Measurements from ENCODE around the gene SGK2.
A peak's percentile ranks its signal among the peaks of the same experiment; 100 is the strongest.

SGK2 gene

DNA sequence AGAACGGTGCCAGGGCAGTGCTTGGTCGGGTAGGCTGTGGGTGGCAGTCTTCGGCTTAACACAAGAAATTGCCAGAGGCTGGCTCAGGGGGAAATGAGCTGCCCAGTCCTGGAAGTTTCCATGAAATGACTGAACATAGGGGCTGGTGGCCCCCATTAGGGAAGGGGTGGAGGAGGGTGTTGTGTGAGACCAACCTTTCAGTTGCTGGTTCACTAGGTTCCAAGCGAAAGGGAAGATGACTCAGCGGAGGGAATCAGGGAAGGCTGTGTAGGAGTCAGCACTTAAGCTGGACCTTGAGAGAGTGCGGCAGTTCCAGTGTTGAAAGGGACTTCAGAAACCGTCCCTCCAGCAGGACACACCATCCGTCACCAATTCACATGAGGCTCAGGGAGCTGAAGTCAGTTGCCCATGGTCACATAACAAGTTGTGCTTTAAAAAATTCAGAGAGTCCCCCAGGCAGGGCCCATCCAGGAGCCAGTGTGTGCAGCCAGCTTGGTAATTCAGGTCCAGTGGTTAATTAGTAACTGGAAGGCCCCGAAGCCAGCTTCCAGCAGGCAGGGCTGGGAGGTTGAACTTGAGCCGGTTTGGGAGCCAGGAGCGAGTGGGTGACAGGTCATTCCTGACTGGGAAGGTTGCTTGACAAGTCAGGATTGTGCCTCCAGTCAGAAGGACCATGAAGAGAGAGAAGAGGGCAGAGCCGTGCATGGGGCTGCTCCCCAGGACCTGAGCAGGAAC, at the start of gene SGK2:
Gene SGK2 (plus strand): TSS at position 616 of the 735 bp plus-strand sequence. CDS start 7,469 bp downstream, outside the sequence.
- DNase-seq: no peak

DNA sequence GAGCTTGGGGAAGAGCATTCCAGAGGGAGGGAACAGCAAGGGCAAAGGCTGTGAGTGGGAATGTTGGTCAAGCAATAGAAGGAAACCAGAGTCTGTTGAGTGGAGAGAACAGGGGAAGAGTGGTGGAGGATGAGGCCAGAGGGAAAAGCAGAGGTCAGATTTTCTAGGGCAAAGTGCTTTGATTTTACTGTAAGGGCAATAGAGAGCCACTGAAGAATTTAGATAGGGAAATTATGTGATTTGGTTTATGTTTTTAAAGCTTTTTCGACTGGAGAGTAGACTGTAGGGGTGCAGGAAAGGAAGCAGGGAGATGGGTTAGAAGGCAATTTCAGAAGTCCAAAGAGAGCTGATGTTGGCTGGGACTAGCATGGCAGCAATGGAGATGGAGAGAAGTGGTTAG, 46.9 kb upstream of the SGK2 start:
- no peak for DNase-seq

DNA sequence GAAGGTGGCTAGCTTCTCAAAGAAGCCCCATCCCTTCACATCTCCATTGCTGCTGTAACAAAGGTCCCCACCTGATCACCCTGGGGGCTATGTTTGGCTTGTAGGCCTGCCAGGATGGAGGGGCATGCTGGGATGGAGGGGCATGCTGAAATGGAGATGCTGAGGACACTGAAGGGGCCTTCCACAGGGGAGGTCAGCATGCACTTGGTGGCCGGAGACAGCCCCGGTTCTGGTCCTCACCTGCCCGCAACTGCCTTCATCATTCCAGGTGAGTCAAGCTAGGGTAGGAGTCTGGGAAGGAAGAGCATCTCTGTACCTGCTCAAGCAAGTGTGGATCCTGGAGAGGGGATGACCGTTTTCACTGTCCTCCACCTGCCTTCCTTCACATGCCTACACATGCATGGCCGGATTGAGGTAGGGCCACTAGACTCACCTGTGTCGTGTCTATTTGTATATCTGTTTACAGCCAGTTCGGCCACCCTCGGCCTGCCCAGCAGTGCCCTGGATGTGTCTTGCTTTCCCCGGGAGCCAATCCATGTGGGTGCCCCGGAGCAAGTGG, 45.4 kb upstream of the SGK2 start:
- DNase-seq: no peak

DNA sequence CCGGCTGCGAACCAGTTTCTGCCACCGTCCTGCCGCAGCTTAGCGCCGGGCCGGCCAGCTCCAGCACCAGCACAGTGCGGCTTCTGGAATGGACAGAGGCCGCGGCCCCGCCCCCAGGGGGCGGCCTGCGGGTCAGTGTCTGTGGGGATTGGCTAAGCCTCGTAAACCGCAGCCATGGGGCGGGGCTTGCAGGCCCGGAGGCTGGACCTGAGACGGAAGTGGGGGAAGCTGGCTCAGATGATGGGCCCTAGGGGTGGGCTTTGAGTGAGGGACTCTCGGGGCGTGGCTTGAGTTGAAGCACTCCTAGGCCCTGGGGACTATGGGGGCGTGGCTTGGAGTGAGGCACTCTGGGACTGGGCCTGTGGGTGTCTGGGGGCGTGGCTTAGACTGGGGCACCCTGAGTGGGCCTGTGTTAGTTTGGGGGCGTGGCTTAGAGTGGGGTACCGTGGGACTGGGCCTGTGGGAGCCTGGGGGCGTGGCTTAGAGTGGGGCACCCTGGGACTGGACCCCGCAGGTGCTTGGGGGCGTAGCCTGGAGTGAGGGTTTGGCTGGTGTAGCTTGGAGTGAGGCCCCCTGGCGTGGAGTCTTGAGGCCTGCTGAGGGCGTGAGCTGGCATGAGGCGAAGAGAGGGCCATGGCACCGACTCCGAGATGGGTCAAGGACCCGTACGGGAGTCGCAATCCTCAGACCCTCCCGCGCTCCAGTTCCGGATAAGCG, 44.7 kb upstream of the SGK2 start:
- peak; percentile 96 for DNase-seq

DNA sequence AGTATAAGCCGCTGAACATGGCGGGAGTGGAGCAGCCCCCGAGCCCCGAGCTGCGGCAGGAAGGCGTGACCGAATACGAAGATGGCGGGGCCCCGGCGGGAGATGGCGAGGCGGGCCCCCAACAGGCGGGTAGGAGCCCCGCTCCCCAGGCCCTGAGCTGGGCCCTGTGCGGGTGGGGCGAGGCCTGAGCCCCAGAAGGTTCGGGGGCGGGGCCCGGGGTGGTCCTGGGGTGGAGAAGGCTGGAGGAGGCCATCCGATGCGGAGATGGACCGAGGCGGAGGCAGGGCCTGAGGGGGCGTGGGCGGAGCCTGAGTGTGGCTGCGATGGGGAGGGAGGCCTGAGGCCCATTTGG, 44.2 kb upstream of the SGK2 start:
- no peak for DNase-seq

DNA sequence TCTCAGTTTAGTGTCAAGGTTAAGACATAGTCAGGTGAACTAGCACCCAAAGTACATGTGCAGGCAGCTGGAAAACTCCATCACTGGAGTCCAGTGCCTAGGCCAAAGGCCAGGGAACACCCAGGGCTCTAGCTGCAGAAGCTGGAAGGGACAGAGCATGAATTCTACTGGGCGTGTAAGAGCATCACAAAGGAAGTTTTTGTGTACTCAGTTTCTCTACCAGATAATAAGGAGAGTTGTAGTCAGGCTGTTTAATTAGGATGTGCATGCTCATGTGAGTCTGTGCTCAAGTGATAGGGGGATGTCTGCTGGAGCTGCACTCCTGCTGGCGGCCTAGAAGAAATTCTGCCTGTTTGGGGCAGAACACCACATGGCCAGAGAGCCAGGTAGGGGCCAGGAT, 43.2 kb upstream of the SGK2 start:
- DNase-seq: no peak

DNA sequence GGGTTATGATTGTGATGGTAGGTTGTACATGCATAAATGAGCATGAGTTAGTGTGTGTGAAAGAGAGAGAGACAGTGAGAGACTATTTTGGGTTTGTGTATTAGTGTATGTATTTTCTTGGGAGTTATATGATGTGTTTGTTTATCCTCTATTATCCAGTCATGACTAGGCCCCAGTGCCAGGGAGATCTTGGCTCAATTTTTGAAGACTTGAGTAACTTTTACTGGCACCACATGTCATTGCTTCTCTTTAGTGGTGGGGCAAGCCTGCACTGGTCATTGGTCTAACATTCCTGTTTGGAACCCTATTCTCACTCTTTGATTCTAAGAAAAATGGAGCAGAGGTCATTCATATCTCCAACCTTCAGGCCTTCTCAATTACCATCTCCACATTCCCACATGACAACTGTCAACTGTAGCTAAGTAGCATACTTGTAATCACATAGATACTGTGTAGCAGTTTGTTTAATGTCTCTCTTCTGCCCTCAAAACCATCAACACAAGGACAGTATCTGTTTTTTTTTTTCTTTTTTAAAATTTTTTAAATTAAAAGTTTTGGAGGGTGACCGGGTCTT, 42.5 kb upstream of the SGK2 start:
- no peak for DNase-seq

DNA sequence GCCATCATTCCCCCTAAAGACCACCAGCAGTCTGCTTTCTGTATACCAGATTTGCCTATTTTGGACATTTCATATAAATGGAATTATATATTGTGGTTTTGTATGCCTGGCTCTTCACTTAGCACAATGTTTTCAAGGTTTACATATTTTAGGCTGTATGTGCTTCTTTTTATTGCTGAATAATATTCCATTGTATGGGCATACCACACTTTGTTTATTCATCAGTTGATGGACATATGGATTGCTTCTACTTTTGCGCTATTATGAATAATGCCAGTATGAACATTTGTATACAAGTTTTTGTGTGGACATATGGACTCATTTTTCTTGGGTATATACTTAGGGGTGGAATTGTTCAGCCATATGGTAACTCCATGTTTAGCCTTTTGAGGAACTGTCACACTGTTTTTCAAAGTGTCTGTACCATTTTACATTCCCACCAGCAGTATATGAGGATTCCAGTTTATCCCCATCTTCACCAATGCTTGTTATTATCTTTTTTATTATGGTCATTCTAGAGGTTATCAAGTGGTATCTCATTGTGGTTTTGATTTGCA, 38.7 kb upstream of the SGK2 start:
- no peak for DNase-seq

DNA sequence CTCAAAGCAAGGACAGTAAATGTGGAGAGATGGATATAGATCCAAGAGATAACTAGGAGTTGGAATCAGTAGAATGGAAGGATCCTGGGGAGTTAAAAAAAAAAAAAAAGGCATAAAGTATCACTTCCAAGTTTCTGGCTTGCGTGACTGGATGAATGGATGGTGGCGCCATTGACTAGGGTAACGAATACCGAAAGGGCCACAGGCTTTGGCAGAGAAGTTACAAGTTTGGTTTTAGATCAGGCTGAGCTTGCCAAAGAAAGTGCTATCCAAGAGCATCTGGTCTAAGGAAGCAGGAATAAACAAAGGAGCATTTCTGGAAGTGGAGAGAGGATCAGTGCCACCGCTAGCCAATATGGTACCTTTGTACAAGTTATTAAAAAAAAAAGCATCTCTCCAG, 33.8 kb upstream of the SGK2 start:
- DNase-seq: no peak

DNA sequence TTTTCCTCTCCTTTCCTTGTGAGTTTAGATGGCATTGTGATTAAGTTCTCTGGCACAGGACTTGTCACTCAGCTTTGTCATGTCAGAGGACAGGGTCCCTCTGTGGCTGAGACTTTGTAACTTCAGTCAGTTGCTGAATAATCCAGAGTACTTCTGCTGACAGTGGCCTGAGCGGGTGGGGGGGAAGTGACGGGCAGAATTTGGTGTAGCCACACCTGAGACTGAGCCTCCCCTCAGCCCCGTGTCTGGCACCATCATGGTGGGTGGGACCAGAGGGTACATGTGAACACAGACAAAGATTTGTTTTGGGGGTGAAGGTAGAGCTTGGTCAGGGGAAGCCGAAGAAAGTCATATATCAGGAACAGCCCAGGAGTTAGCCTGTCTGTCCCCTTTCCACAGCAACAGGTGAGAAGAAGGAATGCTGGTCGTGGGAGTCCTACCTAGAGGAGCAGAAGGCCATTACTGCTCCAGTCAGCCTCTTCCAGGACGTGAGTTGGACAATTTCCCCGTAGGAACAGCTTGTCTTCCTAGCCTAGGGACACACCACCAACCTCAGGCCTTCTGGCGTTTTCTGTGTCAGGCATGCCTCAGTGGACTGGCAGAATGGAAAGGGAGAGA, 30.5 kb upstream of the SGK2 start:
- no peak for DNase-seq

DNA sequence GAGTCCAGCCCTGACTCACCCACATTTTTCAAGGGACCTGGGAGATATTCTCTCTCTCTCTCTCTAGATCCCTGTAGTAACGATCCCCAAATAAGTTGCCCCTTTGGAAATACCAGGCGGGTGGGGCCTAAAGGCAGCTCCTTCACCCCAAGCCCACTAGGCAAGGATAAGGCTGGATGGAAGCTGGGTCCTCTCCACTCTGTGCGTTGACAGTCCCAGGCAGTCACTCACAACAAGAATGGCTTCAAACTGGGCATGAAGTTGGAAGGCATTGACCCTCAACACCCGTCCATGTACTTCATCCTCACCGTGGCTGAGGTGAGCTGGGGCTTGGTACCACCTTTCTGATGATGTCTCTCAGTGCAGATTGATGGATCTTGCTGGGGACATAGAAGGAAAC, 29.8 kb upstream of the SGK2 start:
- no peak for DNase-seq

DNA sequence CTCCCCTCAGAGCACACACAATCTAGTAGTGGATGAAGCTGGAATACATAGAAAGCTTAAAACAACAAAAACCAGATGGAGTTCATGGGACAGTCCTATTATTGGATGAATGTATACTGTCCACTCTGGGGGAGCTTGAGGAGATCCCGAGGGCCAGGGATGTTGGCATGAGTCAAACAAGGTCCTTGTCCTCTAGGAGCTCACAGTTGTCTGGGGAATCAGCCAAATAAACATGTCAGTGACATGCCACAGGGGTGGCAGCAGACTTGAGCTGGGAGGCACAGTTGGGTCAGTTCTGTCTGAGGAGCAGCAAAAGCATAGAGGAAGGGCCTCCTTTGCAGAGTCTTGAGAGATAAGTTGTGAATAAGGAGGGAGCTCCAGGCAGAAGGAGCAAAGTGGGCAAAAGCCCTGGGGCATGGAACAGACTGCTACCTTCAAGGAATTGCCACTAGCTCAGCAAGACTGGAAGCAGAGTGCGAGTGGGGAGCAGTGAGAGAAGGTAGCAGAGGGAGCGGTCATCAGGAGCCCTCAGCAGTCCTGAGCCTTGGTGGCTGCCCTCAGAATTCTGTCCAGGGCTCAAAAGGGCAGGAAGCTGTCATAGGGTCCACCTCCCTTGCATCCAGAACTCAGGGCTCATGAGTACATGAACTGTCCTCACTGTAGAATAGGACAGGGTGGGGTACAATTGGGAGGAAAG, 29.2 kb upstream of the SGK2 start:
- no peak for DNase-seq

DNA sequence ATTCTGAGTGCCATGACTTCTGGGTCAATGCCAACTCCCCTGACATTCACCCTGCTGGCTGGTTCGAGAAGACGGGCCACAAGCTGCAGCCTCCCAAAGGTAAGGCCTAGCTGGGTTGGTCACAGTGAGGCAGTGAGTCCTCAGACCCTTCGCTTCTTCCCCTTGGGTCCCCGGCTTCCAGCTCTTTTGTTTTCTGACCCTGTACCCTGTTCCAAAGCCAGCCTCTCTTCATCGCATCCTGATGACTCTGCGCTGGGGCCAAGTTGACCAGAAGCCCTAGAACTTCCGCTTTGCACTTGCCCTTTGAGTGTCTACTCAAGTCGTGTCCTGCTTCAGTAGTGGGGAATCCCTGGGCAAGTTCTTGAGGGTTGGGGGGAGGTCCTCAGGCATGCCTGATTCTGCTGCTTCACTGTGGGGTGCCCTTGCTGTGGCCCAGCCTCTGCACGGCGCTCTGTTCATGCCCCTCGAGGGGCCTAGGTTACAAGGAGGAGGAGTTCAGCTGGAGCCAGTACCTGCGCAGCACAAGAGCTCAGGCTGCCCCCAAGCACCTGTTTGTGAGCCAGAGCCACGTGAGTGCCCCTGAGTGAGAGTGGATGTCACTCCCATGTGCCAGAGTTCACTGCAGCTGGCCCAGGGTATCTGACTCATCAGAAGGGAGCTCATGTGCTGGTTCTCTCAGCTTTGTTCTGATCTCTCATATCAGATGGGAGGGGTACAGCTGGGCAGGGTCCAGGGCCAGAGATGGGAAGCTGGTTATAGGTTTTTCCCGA, 28.3 kb upstream of the SGK2 start:
- DNase-seq: no peak

DNA sequence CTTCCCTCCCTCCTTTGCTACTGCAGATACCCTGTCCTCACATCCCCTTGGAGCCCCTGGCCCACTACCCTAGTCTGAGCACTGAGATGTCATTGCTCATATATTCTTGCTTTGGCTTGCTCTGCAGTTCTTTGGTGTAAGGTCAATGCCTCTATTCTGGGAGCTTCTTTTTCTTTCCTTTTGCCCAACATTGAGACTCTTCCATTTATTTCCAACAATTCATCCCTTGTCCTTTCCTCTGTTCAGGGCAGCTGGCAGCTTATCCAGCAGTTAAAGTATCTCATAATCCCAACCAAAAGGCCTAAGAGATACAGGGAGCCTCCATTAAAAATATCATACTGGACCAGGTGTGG, 27.8 kb upstream of the SGK2 start:
- no peak for DNase-seq

DNA sequence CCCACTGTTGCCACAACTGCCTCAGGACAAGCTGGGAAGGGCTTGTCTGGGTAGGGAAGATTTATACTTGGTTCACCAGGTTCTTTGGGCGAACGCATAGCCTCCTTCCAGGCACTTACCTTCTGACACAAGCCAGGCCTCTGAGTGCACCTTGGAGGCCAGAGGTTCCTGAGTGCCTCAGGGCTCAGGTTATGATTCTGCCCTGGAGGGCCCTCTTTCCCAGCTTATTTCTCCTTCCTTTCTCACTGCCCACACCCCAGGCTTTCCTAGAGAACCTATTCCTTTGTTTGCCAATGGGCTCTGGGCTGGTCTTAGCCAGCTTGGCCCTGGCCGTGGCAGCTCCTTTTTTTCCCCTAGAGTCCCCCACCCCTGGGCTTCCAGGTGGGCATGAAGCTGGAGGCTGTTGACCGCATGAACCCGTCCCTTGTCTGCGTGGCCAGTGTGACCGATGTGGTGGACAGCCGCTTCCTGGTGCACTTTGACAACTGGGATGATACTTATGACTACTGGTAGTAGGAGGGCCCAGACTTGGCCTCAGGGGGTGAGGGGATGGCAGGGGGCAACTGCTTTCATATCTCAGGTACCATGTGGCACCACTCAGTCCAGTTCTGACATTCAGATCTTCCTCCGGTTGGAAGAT, 26.3 kb upstream of the SGK2 start:
- DNase-seq: no peak

DNA sequence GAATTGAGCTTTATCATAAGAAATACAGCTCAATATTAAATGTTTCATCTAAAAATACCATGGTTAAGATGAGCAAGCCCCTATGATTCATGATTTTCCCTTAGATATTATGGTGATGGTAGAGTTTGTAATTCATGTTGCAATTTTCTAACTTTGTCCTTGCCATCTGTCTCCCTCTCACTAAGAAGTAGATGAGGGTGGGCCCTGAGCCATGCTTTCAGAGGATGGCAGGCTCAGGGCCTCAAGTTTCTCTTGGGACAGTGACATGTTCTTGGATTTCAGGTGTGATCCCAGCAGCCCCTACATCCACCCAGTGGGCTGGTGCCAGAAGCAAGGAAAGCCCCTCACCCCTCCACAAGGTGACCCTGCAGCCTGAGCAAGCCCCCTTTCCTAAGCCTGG, 25.8 kb upstream of the SGK2 start:
- DNase-seq: no peak

DNA sequence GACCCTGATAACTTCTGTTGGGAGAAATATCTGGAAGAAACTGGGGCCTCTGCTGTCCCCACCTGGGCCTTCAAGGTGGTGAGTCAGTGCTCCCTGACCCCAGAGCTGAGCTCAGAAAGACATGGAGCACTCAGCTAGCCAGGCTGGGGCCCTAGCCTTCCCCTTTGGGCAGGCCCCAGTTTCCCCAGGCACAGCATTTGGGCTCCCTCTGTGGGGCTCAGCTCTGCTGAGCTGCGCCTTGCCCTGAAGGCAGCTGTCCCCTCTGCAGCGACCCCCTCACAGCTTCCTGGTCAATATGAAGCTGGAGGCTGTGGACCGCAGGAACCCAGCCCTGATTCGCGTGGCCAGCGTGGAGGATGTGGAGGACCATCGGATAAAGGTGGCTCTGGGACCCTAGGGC, 24.8 kb upstream of the SGK2 start:
- DNase-seq: no peak

DNA sequence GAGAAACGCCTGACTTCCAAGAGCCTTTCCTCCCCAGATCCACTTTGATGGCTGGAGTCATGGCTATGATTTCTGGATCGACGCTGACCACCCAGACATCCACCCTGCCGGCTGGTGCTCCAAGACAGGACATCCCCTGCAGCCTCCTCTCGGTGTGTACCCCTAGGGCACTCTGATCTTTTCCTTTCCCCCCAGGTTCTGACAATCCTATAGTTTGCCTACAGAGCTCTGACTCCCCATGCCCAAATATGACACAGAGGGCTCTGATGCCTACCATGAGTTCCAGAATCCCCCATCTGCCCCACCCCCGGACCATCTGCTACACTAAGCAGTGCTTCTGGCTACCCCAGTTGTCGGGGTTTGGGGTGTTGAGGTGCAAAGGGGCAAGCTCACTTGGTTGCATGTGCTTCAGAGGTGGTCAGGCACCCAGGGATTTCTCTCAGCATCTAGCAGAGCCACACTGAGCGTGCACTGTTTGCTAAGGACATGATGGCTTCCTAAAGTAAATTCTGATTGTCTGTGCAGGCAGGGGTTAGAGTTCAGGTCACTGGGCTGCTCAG, 24.0 kb upstream of the SGK2 start:
- no peak for DNase-seq

DNA sequence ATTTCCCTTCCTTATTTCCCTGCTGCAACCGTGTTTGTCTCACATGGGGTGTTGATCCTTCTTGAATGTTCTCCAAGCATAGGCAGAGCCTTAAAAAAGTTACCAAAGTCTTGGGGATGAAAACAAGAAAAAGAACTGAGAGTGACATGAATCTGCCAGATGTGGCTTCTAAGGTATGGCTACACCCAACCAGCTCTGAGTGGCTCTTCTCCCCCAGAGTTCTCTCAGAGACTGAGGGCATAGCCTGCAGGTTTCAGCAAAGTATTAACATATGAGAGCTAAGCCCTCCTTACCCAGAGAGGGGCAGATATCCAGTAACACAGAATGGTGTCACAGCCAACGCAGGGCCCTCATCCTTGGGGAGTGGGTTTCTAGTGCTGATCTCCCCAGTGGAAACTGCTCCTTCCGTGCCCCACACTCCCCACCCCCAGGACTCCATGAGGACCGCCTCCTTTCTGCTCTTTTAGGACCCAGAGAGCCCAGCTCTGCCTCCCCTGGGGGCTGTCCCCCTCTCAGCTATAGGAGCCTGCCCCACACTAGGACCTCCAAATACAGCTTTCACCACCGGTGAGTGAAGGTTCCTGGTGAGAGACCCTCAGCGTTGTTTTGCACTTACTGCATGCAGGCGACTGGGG, 23.3 kb upstream of the SGK2 start:
- no peak for DNase-seq

DNA sequence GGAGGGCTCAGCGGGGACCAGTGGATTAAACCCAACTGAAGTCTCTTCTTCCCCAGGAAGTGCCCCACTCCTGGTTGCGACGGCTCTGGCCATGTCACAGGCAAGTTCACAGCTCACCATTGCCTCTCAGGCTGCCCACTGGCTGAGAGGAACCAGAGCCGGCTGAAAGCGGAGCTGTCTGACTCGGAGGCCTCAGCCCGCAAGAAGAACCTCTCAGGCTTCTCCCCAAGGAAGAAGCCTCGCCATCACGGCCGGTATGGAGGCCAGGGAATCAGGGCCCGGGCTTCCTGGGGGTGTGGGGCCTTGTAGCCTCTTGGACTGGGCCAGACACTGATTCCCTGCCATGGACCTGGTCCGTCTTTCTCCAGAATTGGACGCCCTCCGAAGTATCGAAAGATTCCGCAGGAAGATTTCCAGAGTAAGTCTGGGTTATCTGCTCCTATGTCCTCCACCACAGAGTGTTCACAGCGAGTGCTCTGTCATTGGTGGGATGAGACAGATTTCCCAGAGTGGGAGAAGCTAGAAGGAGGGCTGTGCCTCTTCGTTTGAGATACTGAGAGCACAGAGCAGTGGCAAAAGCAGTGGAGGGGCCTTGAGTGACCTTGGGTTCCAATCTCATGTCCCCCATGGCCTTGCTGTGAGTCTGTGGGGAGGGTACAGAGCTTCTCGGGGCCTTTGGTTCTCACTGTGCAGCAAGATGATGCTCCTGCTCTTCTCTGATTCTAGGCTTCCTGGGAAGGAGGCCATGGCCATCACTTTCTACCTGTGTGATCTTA, 22.6 kb upstream of the SGK2 start:
- DNase-seq: no peak
